A375 (cell line): Measurements from ENCODE around the gene RPS18. TPM values are rescaled to one million over a fixed set of nuclear protein-coding genes. Genes with fewer than 3 reads are reported as not detected.

Source experiments
- total RNA-seq: library from RNA; depleted of rRNA; stranded (reverse); fragments of >200 nt; shearing (Covaris generic); gene quantifications from 2 replicates; pipeline ENCODE4 v1.2.3, GENCODE V29; 2014; rRNA removed

Gene RPS18
- total RNA-seq: 5,548 and 5,916 TPM in 2 replicates

GRCh38 chr6:33271468-33272274 lies at the start of gene RPS18, which contains the start of gene VPS52:
TSS of gene RPS18 (plus strand) at chr6:33272075. CDS start at chr6:33272120, 45 bp downstream.
TSS of gene VPS52 (minus strand) at chr6:33271876. CDS start at chr6:33271675, 201 bp downstream.

GRCh38 chr6:33276864-33277662 lies 5.2 kb downstream of the RPS18 start, which contains the start of gene B3GALT4:
TSS of gene B3GALT4 (plus strand) at chr6:33277123. CDS start at chr6:33277420, 297 bp downstream.

GRCh38 chr6:33288921-33289783 lies 17.3 kb downstream of the RPS18 start, which contains the start of the genes PFDN6 and WDR46:
TSS of gene PFDN6 (plus strand) at chr6:33289601. CDS start at chr6:33289857, 256 bp downstream.
TSS of gene WDR46 (minus strand) at chr6:33289239. CDS start at chr6:33289170, 69 bp downstream.

GRCh38 chr6:33298773-33299236 lies 26.9 kb downstream of the RPS18 start, which contains the start of gene RGL2:
TSS of gene RGL2 (minus strand) at chr6:33298942. CDS start at chr6:33298610, 332 bp downstream.

GRCh38 chr6:33313709-33314514 lies 42.0 kb downstream of the RPS18 start, which contains the start of gene TAPBP:
TSS of gene TAPBP (minus strand) at chr6:33314078. CDS start at chr6:33314041, 37 bp downstream.

GRCh38 chr6:33317669-33318425 lies 46.0 kb downstream of the RPS18 start, which contains the start of gene ZBTB22:
TSS of gene ZBTB22 (minus strand) at chr6:33317744. CDS start at chr6:33316916, 828 bp downstream.

Other genes starting within 250 kb of the RPS18 start
- 147 and 155 TPM in 2 replicates for gene HLA-DPA1, start 198.4 kb upstream of the RPS18 start, total RNA-seq
- gene HLA-DPB1, start 196.1 kb upstream of the RPS18 start, total RNA-seq: 96.3 and 110 TPM in 2 replicates
- 4.9 and 7.6 TPM in 2 replicates for gene COL11A2, start 79.6 kb upstream of the RPS18 start, total RNA-seq
- gene RXRB, start 71.4 kb upstream of the RPS18 start, total RNA-seq: 23.0 and 23.8 TPM in 2 replicates
- gene SLC39A7, start 71.2 kb upstream of the RPS18 start, total RNA-seq: 72.3 and 75.1 TPM in 2 replicates
- 19.9 and 28.1 TPM in 2 replicates for gene HSD17B8, start 67.4 kb upstream of the RPS18 start, total RNA-seq
- gene RING1, start 63.6 kb upstream of the RPS18 start, total RNA-seq: 33.7 and 37.4 TPM in 2 replicates
- gene VPS52, start 199 bp upstream of the RPS18 start, total RNA-seq: 24.0 and 24.9 TPM in 2 replicates
- gene B3GALT4, start 5.0 kb downstream of the RPS18 start, total RNA-seq: 1.1 and 2.6 TPM in 2 replicates
- 127 and 134 TPM in 2 replicates for gene WDR46, start 17.2 kb downstream of the RPS18 start, total RNA-seq
- gene PFDN6, start 17.5 kb downstream of the RPS18 start, total RNA-seq: 224 and 227 TPM in 2 replicates
- 24.5 and 26.1 TPM in 2 replicates for gene RGL2, start 26.9 kb downstream of the RPS18 start, total RNA-seq
- 29.4 and 33.8 TPM in 2 replicates for gene TAPBP, start 42.0 kb downstream of the RPS18 start, total RNA-seq
- 12.6 and 14.3 TPM in 2 replicates for gene ZBTB22, start 45.7 kb downstream of the RPS18 start, total RNA-seq
- gene DAXX, start 50.9 kb downstream of the RPS18 start, total RNA-seq: 47.5 and 49.4 TPM in 2 replicates
- 34.4 and 37.4 TPM in 2 replicates for gene KIFC1, start 119.7 kb downstream of the RPS18 start, total RNA-seq
- gene PHF1, start 138.9 kb downstream of the RPS18 start, total RNA-seq: 19.8 and 23.8 TPM in 2 replicates
- gene CUTA, start 146.0 kb downstream of the RPS18 start, total RNA-seq: 124 and 136 TPM in 2 replicates
- 3.6 and 4.1 TPM in 2 replicates for gene SYNGAP1, start 148.0 kb downstream of the RPS18 start, total RNA-seq
- gene ZBTB9, start 182.5 kb downstream of the RPS18 start, total RNA-seq: 3.9 and 7.3 TPM in 2 replicates